ENCODE data around the gene IQCH. TPM values are rescaled to one million over a fixed set of nuclear protein-coding genes. Genes with fewer than 3 reads are reported as not detected.

The IQCH gene
- total RNA-seq, 1 experiment from 2014 or later: 1.9 TPM

- ChIA-PET POLR2A (no interaction called here), CTCF (no interaction called here)
- Mint-ChIP-seq H3K27ac (peak overlapping the region; percentile 43; the same call in 1 of the 2 replicates), H3K9me3 (no peaks in the 10 kb centered on the region), H3K4me1 (peaks cover 34% of the 10 kb centered on the region), H3K27me3 (ENCODE audit: low read depth) (no peaks in the 10 kb centered on the region), H3K36me3 (peaks cover 9% of the 10 kb centered on the region; the same call in 1 of the 2 replicates), H3K4me3 (no peak overlapping the region)
- TF ChIP-seq USF1 (CRISPR knock-in tag; IDR thresholded peaks at IDR 0.05): no peak
- TF ChIP-seq CBFB (CRISPR knock-in tag; IDR thresholded peaks at IDR 0.05; ENCODE audit: low read depth): no peak
- TF ChIP-seq NR3C1 (CRISPR knock-in tag; conservative IDR thresholded peaks at IDR 0.05; ENCODE audit: low read depth): no peak
- no peak for TF ChIP-seq CREB1 (CRISPR knock-in tag; IDR thresholded peaks at IDR 0.05)
- TF ChIP-seq GRHL2 (CRISPR knock-in tag; IDR thresholded peaks at IDR 0.05; ENCODE audit: insufficient replicate concordance, severe bottlenecking): no peak
- TF ChIP-seq AR (CRISPR knock-in tag; IDR thresholded peaks at IDR 0.05): no peak
- TF ChIP-seq PREB (CRISPR knock-in tag; IDR thresholded peaks at IDR 0.05; ENCODE audit: borderline replicate concordance): no peak
- ATAC-seq (no peak), DNase-seq (ENCODE audit: low spot score) (no peak)
Observed at GRCh38 chr15:67547064-67547463, 292.5 kb downstream of the IQCH start.

GRCh38 chr15:67547836-67548235 lies 293.2 kb downstream of the IQCH start:
- H3K4me3 Mint-ChIP-seq: no peak overlapping the region
- no peaks in the 10 kb centered on the region for H3K27me3 Mint-ChIP-seq (ENCODE audit: low read depth)
- H3K9me3 Mint-ChIP-seq: no peaks in the 10 kb centered on the region
- peaks cover 9% of the 10 kb centered on the region; the same call in 1 of the 2 replicates for H3K36me3 Mint-ChIP-seq
- H3K4me1 Mint-ChIP-seq: peaks cover 34% of the 10 kb centered on the region
- no peak for DNase-seq (ENCODE audit: low spot score)
- ChIA-PET POLR2A (no interaction called here), CTCF (interaction anchor here (0.6 to 1.7 kb wide), 3 partner anchors 91 to 288 kb away, joined by 3 to 5 read pairs (median 5); no protein-coding TSS in a partner anchor)
- TF ChIP-seq ZBTB21 (CRISPR knock-in tag; IDR thresholded peaks at IDR 0.05; ENCODE audit: borderline replicate concordance): no peak
- no peak for TF ChIP-seq ZNF396 (CRISPR knock-in tag; IDR thresholded peaks at IDR 0.05; ENCODE audit: borderline replicate concordance)
- TF ChIP-seq ZMAT4 (CRISPR knock-in tag; IDR thresholded peaks at IDR 0.05): no peak
- TF ChIP-seq ZNF317 (CRISPR knock-in tag; IDR thresholded peaks at IDR 0.05; ENCODE audit: borderline replicate concordance, low read depth): no peak
- TF ChIP-seq TEAD1 (CRISPR knock-in tag; IDR thresholded peaks at IDR 0.05): no peak
- TF ChIP-seq E2F5 (CRISPR knock-in tag; IDR thresholded peaks at IDR 0.05): no peak
- no peak for TF ChIP-seq OVOL2 (CRISPR knock-in tag; IDR thresholded peaks at IDR 0.05; ENCODE audit: borderline replicate concordance)
- TF ChIP-seq JUN (CRISPR knock-in tag; IDR thresholded peaks at IDR 0.05): no peak
- no peak for TF ChIP-seq NR2C2 (CRISPR knock-in tag; IDR thresholded peaks at IDR 0.05)
- TF ChIP-seq ZNF425 (CRISPR knock-in tag; conservative IDR thresholded peaks at IDR 0.05): no peak
- TF ChIP-seq GABPB1 (CRISPR knock-in tag; IDR thresholded peaks at IDR 0.05): no peak
- TF ChIP-seq SP1 (CRISPR knock-in tag; conservative IDR thresholded peaks at IDR 0.05): no peak
- TF ChIP-seq NFATC4 (CRISPR knock-in tag; IDR thresholded peaks at IDR 0.05): no peak
- no peak for TF ChIP-seq IRF1 (CRISPR knock-in tag; IDR thresholded peaks at IDR 0.05)
- TF ChIP-seq CBFB (CRISPR knock-in tag; IDR thresholded peaks at IDR 0.05; ENCODE audit: low read depth): no peak
- no peak for TF ChIP-seq SMAD4 (CRISPR knock-in tag; IDR thresholded peaks at IDR 0.05)
- TF ChIP-seq ZNF232 (CRISPR knock-in tag; IDR thresholded peaks at IDR 0.05): no peak
- no peak for ATAC-seq
- H3K27ac Mint-ChIP-seq: peak overlapping the region; percentile 89
